Upper lobe of right lung (tissue), 1 donor: Measurements from ENCODE around the gene FADS1. TPM values are rescaled to one million over a fixed set of nuclear protein-coding genes. Genes with fewer than 3 reads are reported as not detected.

ENCODE experiments used
- ATAC-seq: fragments of 200-7000 bp; cut with Tn5 transposase; one replicate; pipeline ENCODE4 v1.9.1; 2020; ENCODE audit warnings: mild to moderate bottlenecking, moderate library complexity
- DNase-seq: peaks from one replicate; pipeline ENCODE4 v3.0.0-alpha.2; 2020
- H3K27ac ChIP-seq: fragments of 200-600 bp; one replicate; pipeline ENCODE4 v1.8.0; 2022
- H3K27me3 ChIP-seq: fragments of 200-600 bp; one replicate; pipeline ENCODE4 v1.8.0; 2022; ENCODE audit warnings: mild to moderate bottlenecking
- H3K36me3 ChIP-seq: fragments of 200-600 bp; one replicate; pipeline ENCODE4 v1.8.0; 2022
- H3K4me1 ChIP-seq: fragments of 200-600 bp; one replicate; pipeline ENCODE4 v1.8.0; 2022
- H3K4me3 ChIP-seq: fragments of 200-600 bp; one replicate; pipeline ENCODE4 v1.8.0; 2022; ENCODE audit warnings: mild to moderate bottlenecking
- H3K9me3 ChIP-seq: fragments of 200-600 bp; one replicate; pipeline ENCODE4 v1.8.0; 2022
- CTCF ChIP-seq: fragments of 200-600 bp; IDR thresholded peaks from one replicate; pipeline ENCODE4 v1.8.0; 2022; ENCODE audit warnings: antibody characterized with exemption
- intact Hi-C: fragments of 100-400 bp; cut with DNase I; formaldehyde crosslinking; loops from one replicate; pipeline ENCODE4 v1.11.0; 2022
- total RNA-seq: library from RNA; stranded (reverse); fragmentation: NEBNext Ultra II Directional; extraction: Animal tissue kit (Norgen Biotek cat#: 25700); gene quantifications from one replicate; pipeline ENCODE4 v1.2.1, GENCODE V29; 2021
- donor health status: DM: no; HTN: yes; CAD: no; lungs with severe emphysema.

The FADS1 gene
- total RNA-seq, 1 donor from 2014 or later = 68.0 TPM

GRCh38 chr11:61774411-61774810 lies 42.4 kb downstream of the FADS1 start:
- no peak overlapping the region for H3K27ac ChIP-seq
- intact Hi-C loops = no loop called here
- no peak overlapping the region for H3K4me3 ChIP-seq
- TF ChIP-seq CTCF = no peak
- H3K36me3 ChIP-seq = no peaks in the 10 kb centered on the region
- peaks cover 5% of the 10 kb centered on the region for H3K4me1 ChIP-seq
- DNase-seq (no peak), ATAC-seq (no peak)
- no peaks in the 10 kb centered on the region for H3K9me3 ChIP-seq
- H3K27me3 ChIP-seq = no peaks in the 10 kb centered on the region

GRCh38 chr11:61773809-61774208 lies 43.0 kb downstream of the FADS1 start:
- H3K36me3 ChIP-seq = no peaks in the 10 kb centered on the region
- H3K27ac ChIP-seq = no peak overlapping the region
- H3K4me1 ChIP-seq = peaks cover 5% of the 10 kb centered on the region
- no peaks in the 10 kb centered on the region for H3K9me3 ChIP-seq
- no peak for TF ChIP-seq CTCF
- intact Hi-C loops = no loop called here
- ATAC-seq (no peak), DNase-seq (no peak)
- no peaks in the 10 kb centered on the region for H3K27me3 ChIP-seq
- no peak overlapping the region for H3K4me3 ChIP-seq

- intact Hi-C loops = no loop called here
- H3K27ac ChIP-seq = no peak overlapping the region
- H3K9me3 ChIP-seq = no peaks in the 10 kb centered on the region
- H3K27me3 ChIP-seq = no peaks in the 10 kb centered on the region
- no peak overlapping the region for H3K4me3 ChIP-seq
- no peak for TF ChIP-seq CTCF
- ATAC-seq (no peak), DNase-seq (no peak)
- H3K36me3 ChIP-seq = no peaks in the 10 kb centered on the region
- peaks cover 5% of the 10 kb centered on the region for H3K4me1 ChIP-seq
Measured at GRCh38 chr11:61773356-61773755, 43.4 kb downstream of the FADS1 start.

GRCh38 chr11:61771985-61772455 lies 44.8 kb downstream of the FADS1 start:
- Histone ChIP-seq H3K36me3 (no peaks in the 10 kb centered on the region), H3K27me3 (no peaks in the 10 kb centered on the region), H3K4me3 (no peak overlapping the region), H3K4me1 (peaks cover 2% of the 10 kb centered on the region), H3K27ac (no peak overlapping the region), H3K9me3 (no peaks in the 10 kb centered on the region)
- intact Hi-C loops = no loop called here
- no peak for ATAC-seq
- no peak for DNase-seq
- no peak for TF ChIP-seq CTCF

DNA sequence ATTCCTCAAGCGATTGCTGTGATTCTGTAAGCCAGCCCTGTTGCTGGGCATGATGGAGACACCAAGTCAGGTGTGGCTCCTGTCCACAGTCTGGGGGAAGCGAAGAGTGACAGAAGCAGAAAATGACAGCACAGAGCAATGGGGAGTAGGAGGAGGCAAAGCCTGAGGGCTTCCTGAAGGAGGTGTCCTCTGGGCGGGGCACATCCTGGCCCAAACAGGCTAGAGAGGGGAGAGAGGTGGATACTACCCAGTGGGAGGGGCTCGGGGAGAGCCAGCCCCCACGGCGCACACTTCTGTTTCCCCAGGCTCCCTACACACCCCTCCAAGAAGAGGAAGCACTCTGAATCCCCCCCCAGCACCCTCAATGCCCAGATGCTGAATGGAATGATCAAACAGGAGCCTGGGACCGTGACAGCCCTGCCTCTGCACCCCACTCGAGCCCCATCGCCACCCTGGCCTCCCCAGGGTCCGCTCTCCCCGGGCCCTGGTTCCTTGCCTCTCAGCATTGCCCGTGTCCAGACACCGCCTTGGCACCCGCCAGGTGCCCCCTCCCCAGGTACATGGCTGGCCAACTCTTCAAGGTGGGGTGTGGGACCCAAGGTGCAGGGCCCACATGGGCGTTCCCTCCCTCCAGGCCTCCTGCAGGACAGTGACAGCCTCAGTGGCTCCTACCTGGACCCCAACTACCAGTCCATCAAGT lies 45.5 kb downstream of the FADS1 start:
- peaks cover 2% of the 10 kb centered on the region for H3K4me1 ChIP-seq
- no peak for DNase-seq
- H3K4me3 ChIP-seq = no peak overlapping the region
- H3K27ac ChIP-seq = no peak overlapping the region
- intact Hi-C loops = no loop called here
- no peaks in the 10 kb centered on the region for H3K36me3 ChIP-seq
- no peak for TF ChIP-seq CTCF
- no peaks in the 10 kb centered on the region for H3K9me3 ChIP-seq
- no peak for ATAC-seq
- H3K27me3 ChIP-seq = no peaks in the 10 kb centered on the region
